Suprapubic skin (tissue), 4 donors: ENCODE results near the gene SLC2A9.

Experiments used
- CTCF ChIP-seq, 2 donors: fragments of 200-600 bp in 1 of 2; fragments of 450-650 bp in 1 of 2; sonication (generic) in 1 of 2; IDR thresholded peaks; one replicate each; pipeline ENCODE4 v1.5.1; 2016 to 2019; ENCODE audit warnings: antibody characterized with exemption in 2 of 2, mild to moderate bottlenecking in 1 of 2, moderate library complexity in 1 of 2
- EP300 ChIP-seq: sonication (generic); formaldehyde crosslinking; IDR thresholded peaks from one replicate; pipeline ENCODE4 v1.6.1; 2017; ENCODE audit warnings: antibody characterized with exemption
- POLR2A ChIP-seq, 2 donors: fragments of 450-650 bp; IDR thresholded peaks; one replicate each; pipeline ENCODE4 v1.6.1; 2017; ENCODE audit warnings: antibody characterized with exemption in 2 of 2, mild to moderate bottlenecking in 2 of 2, moderate library complexity in 2 of 2
- POLR2AphosphoS5 ChIP-seq, 3 donors: sonication (generic); formaldehyde crosslinking; IDR thresholded peaks; one replicate each; pipeline ENCODE4 v1.6.1; 2017; ENCODE audit warnings: antibody characterized with exemption in 3 of 3

GRCh38 chr4:10056334-10057022, 35.2 kb upstream of the SLC2A9 start:
- no peak for TF ChIP-seq CTCF (IDR thresholded peaks at IDR 0.05)
- TF ChIP-seq POLR2AphosphoS5 (IDR thresholded peaks at IDR 0.05): no peak
- TF ChIP-seq POLR2A (IDR thresholded peaks at IDR 0.05): no peak
- TF ChIP-seq EP300: no peak
